Fibroblast of lung (primary cell): ENCODE measurements around the gene FOXA3. TPM values are rescaled to one million over a fixed set of nuclear protein-coding genes. Genes with fewer than 3 reads are reported as not detected.

Source experiments
- DNase-seq, 2 donors: peaks; one replicate each; pipeline versions ENCODE4 v3.0.0 to v3.0.0-alpha.2; 2010; ENCODE audit warnings: low read depth in 2 of 2
- H2AFZ ChIP-seq: 2 replicates; pipeline ENCODE4 v1.5.1; 2012; ENCODE audit warnings: low read length, control low read depth, inconsistent platforms
- H3K27ac ChIP-seq: 2 replicates; pipeline ENCODE4 v1.5.1; 2011; ENCODE audit warnings: low read length, control low read depth; ENCODE audit not compliant: insufficient read depth
- H3K27me3 ChIP-seq: 2 replicates; pipeline ENCODE4 v1.5.1; 2011; ENCODE audit warnings: mild to moderate bottlenecking, low read length; ENCODE audit not compliant: control insufficient read depth, insufficient read depth
- H3K36me3 ChIP-seq: 2 replicates; pipeline ENCODE4 v1.5.1; 2011; ENCODE audit warnings: low read length; ENCODE audit not compliant: control insufficient read depth, insufficient read depth
- H3K4me1 ChIP-seq: 2 replicates; pipeline ENCODE4 v1.5.1; 2011; ENCODE audit warnings: low read length; ENCODE audit not compliant: control insufficient read depth, insufficient read depth; ENCODE audit errors: extremely low read depth
- H3K4me2 ChIP-seq: 2 replicates; pipeline ENCODE4 v1.5.1; 2011; ENCODE audit warnings: low read length, control low read depth; ENCODE audit not compliant: insufficient read depth; ENCODE audit errors: extremely low read depth
- H3K4me3 ChIP-seq, 4 experiments: fragments of 200-600 bp in 1 of 4; sonication (generic) in 1 of 4; replicated peaks in 1 of 4; 2 replicates each; pipeline ENCODE4 v1.5.1; 2011 to 2016; ENCODE audit warnings: low read length in 4 of 4, low read depth in 3 of 4, mild to moderate bottlenecking in 3 of 4, control low read depth in 2 of 4, inconsistent platforms in 1 of 4, mixed read lengths in 1 of 4; ENCODE audit not compliant: insufficient read depth in 1 of 4; ENCODE audit errors: control extremely low read depth in 1 of 4
- H3K79me2 ChIP-seq: 2 replicates; pipeline ENCODE4 v1.5.1; 2012; ENCODE audit warnings: mild to moderate bottlenecking, low read length, inconsistent platforms; ENCODE audit not compliant: control insufficient read depth, insufficient read depth
- H3K9ac ChIP-seq: 2 replicates; pipeline ENCODE4 v1.5.1; 2011; ENCODE audit warnings: mild to moderate bottlenecking, low read length, control low read depth; ENCODE audit not compliant: insufficient read depth
- H3K9me3 ChIP-seq: 2 replicates; pipeline ENCODE4 v1.5.1; 2012; ENCODE audit warnings: low read depth, low read length; ENCODE audit not compliant: control insufficient read depth, insufficient read depth
- H4K20me1 ChIP-seq: 2 replicates; pipeline ENCODE4 v1.5.1; 2011; ENCODE audit warnings: low read length; ENCODE audit not compliant: control insufficient read depth, insufficient read depth; ENCODE audit errors: extremely low read depth
- EZH2 ChIP-seq: IDR thresholded peaks from 2 replicates; pipeline ENCODE4 v1.5.1; 2012; ENCODE audit warnings: low read length, control low read depth, mild to moderate bottlenecking; ENCODE audit errors: missing control alignments
- polyA plus RNA-seq, 2 donors: library from polyadenylated mRNA; depleted of rRNA in 1 of 2; stranded (reverse) in 1 of 2; unstranded in 1 of 2; fragments of >200 nt; gene quantifications; 2 replicates each; pipeline ENCODE4 v1.2.1, GENCODE V29; 2011 to 2012; ENCODE audit warnings: missing spikeins in 1 of 2
- total RNA-seq: library from RNA; depleted of rRNA; stranded (reverse); fragments of >200 nt; gene quantifications from 2 replicates; pipeline ENCODE4 v1.2.1, GENCODE V29; 2014
- TF ChIP-seq, protein P1 (sequence below), 2 donors: IDR thresholded peaks in 1 of 2; conservative IDR thresholded peaks in 1 of 2; 1 replicate in 1 of 2; 2 replicates in 1 of 2; pipeline ENCODE4 v1.5.1; 2011 to 2012; ENCODE audit warnings: low read length in 2 of 2, control low read depth in 1 of 2, inconsistent platforms in 1 of 2, low read depth in 1 of 2, mild to moderate bottlenecking in 1 of 2

FOXA3 gene
- total and polyA plus RNA-seq, 2 donors (not counting 1 experiment from before 2014, with no cell fraction given): not detected

DNA sequence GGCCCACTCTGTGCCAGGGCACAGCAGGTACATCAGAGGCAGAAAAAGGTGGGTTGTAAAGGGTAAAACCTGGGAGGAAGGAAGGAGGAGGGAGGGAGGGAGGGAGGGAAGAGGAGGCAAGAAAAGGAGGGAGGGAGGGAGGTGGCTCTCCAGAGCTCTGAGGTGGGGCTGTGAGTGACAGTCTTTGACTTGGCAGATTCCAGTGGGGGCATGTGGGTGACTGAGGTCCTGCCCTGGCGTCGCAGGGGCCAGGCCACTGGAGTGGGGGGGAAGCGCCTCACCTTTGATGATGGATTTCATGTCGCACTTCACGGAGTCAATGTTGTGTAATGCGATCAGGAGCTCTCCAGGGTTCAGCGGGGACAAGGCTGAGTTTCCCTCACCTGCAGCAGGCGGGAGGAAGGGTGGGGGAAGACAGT, 43.0 kb upstream of the FOXA3 start:
- Histone ChIP-seq H3K36me3 (peaks cover 33% of the 10 kb centered on the region), H3K4me3 (no peak overlapping the region), H3K4me1 (peaks cover 2% of the 10 kb centered on the region), H3K27me3 (no peaks in the 10 kb centered on the region), H4K20me1 (no peaks in the 10 kb centered on the region), H3K4me2 (no peak overlapping the region), H3K79me2 (no peaks in the 10 kb centered on the region), H3K9me3 (no peaks in the 10 kb centered on the region), H2AFZ (no peak overlapping the region), H3K9ac (no peak overlapping the region), H3K27ac (no peak overlapping the region)
- no peak for DNase-seq
- TF ChIP-seq, protein P1, sequence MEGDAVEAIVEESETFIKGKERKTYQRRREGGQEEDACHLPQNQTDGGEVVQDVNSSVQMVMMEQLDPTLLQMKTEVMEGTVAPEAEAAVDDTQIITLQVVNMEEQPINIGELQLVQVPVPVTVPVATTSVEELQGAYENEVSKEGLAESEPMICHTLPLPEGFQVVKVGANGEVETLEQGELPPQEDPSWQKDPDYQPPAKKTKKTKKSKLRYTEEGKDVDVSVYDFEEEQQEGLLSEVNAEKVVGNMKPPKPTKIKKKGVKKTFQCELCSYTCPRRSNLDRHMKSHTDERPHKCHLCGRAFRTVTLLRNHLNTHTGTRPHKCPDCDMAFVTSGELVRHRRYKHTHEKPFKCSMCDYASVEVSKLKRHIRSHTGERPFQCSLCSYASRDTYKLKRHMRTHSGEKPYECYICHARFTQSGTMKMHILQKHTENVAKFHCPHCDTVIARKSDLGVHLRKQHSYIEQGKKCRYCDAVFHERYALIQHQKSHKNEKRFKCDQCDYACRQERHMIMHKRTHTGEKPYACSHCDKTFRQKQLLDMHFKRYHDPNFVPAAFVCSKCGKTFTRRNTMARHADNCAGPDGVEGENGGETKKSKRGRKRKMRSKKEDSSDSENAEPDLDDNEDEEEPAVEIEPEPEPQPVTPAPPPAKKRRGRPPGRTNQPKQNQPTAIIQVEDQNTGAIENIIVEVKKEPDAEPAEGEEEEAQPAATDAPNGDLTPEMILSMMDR (conservative IDR thresholded peaks at IDR 0.05 in 1 of 2, IDR thresholded peaks at IDR 0.05 in 1 of 2; ENCODE audit: low read depth in 1 of 2, low read length in 2 of 2): no peak
- no peak for TF ChIP-seq EZH2

DNA sequence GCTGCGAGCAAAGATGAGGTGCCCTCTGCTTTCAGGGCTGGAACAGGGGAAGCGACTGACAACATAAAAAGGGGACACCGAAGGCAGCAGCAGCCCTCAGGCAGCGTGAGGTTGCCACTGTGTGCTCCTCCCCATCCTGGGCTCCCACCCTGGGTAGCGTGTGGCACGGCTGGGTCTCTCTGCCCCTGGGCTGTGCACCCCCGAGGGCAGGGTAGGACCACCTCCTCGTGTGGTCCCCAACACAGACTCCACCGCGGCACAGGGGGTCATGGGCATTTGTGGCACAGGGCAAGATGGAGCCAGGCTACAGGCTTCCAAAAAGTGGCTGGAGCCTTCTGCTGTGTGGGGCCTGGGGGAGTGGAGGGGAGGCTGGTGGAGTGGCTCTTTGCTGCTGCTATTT, 42.6 kb upstream of the FOXA3 start:
- Histone ChIP-seq H3K27ac (no peak overlapping the region), H3K4me2 (no peak overlapping the region), H2AFZ (no peak overlapping the region), H3K36me3 (peaks cover 37% of the 10 kb centered on the region), H3K9ac (no peak overlapping the region), H3K79me2 (no peaks in the 10 kb centered on the region), H3K4me3 (no peak overlapping the region), H3K9me3 (no peaks in the 10 kb centered on the region), H3K27me3 (no peaks in the 10 kb centered on the region), H4K20me1 (no peaks in the 10 kb centered on the region), H3K4me1 (peaks cover 2% of the 10 kb centered on the region)
- TF ChIP-seq EZH2: no peak
- TF ChIP-seq, protein P1 (conservative IDR thresholded peaks at IDR 0.05 in 1 of 2, IDR thresholded peaks at IDR 0.05 in 1 of 2; ENCODE audit: low read depth in 1 of 2, low read length in 2 of 2): no peak
- DNase-seq: no peak

DNA sequence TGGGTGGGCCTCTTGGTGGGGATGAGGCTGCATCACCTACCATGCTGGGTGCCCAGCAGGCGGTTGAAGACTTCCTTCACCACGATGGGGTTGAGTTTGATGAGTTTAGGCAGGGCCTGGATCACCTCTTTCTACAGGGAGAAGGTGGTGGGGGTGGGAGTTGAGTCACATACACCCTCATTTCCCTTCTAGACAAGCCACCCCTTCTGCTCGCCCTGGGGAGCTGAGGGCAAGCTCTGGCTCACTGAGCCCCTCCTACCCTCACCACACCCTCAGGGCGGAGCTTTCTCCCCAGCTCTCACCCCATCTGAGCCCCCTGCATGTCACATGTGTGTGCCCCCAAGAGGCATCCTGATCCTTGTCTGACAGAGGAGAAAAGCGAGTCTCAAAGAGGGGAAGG, 41.4 kb upstream of the FOXA3 start:
- peaks cover 39% of the 10 kb centered on the region for H3K36me3 ChIP-seq
- no peaks in the 10 kb centered on the region for H3K27me3 ChIP-seq
- no peak overlapping the region for H2AFZ ChIP-seq
- no peaks in the 10 kb centered on the region for H3K9me3 ChIP-seq
- no peak overlapping the region for H3K4me3 ChIP-seq
- H3K79me2 ChIP-seq: no peaks in the 10 kb centered on the region
- H3K4me2 ChIP-seq: no peak overlapping the region
- no peak overlapping the region for H3K9ac ChIP-seq
- no peaks in the 10 kb centered on the region for H3K4me1 ChIP-seq
- TF ChIP-seq, protein P1 (conservative IDR thresholded peaks at IDR 0.05 in 1 of 2, IDR thresholded peaks at IDR 0.05 in 1 of 2; ENCODE audit: low read depth in 1 of 2, low read length in 2 of 2): no peak
- TF ChIP-seq EZH2: no peak
- no peaks in the 10 kb centered on the region for H4K20me1 ChIP-seq
- DNase-seq: no peak
- H3K27ac ChIP-seq: no peak overlapping the region
